ENCODE results near the gene LRRC4C. TPM values are rescaled to one million over a fixed set of nuclear protein-coding genes. Genes with fewer than 3 reads are reported as not detected.

The LRRC4C gene
- total RNA-seq, 6 experiments from 2014 or later, result not detected

GRCh38 chr11:41051919-41052635 lies 407.4 kb downstream of the LRRC4C start:
- Mint-ChIP-seq H3K36me3 (ENCODE audit: low read depth) (0 out of 2 replicates have a peak, but pooled peaks cover 4% of the 10 kb centered on the region), H3K27ac (no peak overlapping the region), H3K9me3 (peaks cover 19% of the 10 kb centered on the region), H3K4me1 (ENCODE audit: low read depth) (no peaks in the 10 kb centered on the region), H3K4me3 (no peak overlapping the region), H3K27me3 (ENCODE audit: insufficient read depth) (no peaks in the 10 kb centered on the region)
- no peak for TF ChIP-seq CTCF (IDR thresholded peaks at IDR 0.05)
- DNase-seq, result no peak

GRCh38 chr11:41050791-41051190 lies 408.7 kb downstream of the LRRC4C start:
- no peaks in the 10 kb centered on the region for H3K27me3 Mint-ChIP-seq (ENCODE audit: insufficient read depth)
- no peak overlapping the region for H3K27ac Mint-ChIP-seq
- no peak for TF ChIP-seq CTCF (IDR thresholded peaks at IDR 0.05)
- no peaks in the 10 kb centered on the region for H3K4me1 Mint-ChIP-seq (ENCODE audit: low read depth)
- no peak for DNase-seq
- no peak overlapping the region for H3K4me3 Mint-ChIP-seq
- 0 out of 2 replicates have a peak, but pooled peaks cover 4% of the 10 kb centered on the region for H3K36me3 Mint-ChIP-seq (ENCODE audit: low read depth)
- H3K9me3 Mint-ChIP-seq, result peaks cover 12% of the 10 kb centered on the region

GRCh38 chr11:41047229-41047628 lies 412.2 kb downstream of the LRRC4C start:
- TF ChIP-seq CTCF (IDR thresholded peaks at IDR 0.05), result no peak
- Mint-ChIP-seq H3K4me1 (ENCODE audit: low read depth) (no peaks in the 10 kb centered on the region), H3K36me3 (ENCODE audit: low read depth) (no peaks in the 10 kb centered on the region), H3K4me3 (no peak overlapping the region), H3K27me3 (ENCODE audit: insufficient read depth) (no peaks in the 10 kb centered on the region), H3K27ac (no peak overlapping the region), H3K9me3 (peaks cover 20% of the 10 kb centered on the region)
- DNase-seq, result no peak

DNA sequence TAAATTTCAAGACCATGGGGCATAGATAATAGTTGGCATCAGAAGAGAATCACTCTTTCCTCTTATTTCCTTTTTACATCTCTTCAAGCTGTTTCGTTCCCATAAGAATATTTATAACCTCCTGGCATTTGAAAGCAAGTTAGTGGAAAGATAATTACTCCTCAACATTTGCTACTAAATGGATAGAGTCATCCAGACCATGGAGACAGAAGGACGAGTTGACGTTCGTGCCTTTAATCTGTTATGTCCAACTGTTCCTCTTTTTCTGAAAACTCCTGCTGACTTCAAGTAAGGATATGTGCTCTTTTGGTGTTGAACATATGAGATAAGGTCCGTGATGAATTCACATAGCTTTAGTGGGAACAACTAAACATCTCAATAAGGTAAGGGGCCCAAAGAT lies 414.2 kb downstream of the LRRC4C start:
- peaks cover 15% of the 10 kb centered on the region for H3K9me3 Mint-ChIP-seq
- no peaks in the 10 kb centered on the region for H3K36me3 Mint-ChIP-seq (ENCODE audit: low read depth)
- no peak overlapping the region for H3K4me3 Mint-ChIP-seq
- no peak for TF ChIP-seq CTCF (IDR thresholded peaks at IDR 0.05)
- no peak overlapping the region for H3K27ac Mint-ChIP-seq
- H3K27me3 Mint-ChIP-seq (ENCODE audit: insufficient read depth), result no peaks in the 10 kb centered on the region
- DNase-seq, result no peak
- no peaks in the 10 kb centered on the region for H3K4me1 Mint-ChIP-seq (ENCODE audit: low read depth)

GRCh38 chr11:41044747-41045146 lies 414.7 kb downstream of the LRRC4C start:
- Mint-ChIP-seq H3K27ac (no peak overlapping the region), H3K9me3 (peaks cover 20% of the 10 kb centered on the region), H3K4me3 (no peak overlapping the region), H3K36me3 (ENCODE audit: low read depth) (no peaks in the 10 kb centered on the region), H3K4me1 (ENCODE audit: low read depth) (no peaks in the 10 kb centered on the region), H3K27me3 (ENCODE audit: insufficient read depth) (no peaks in the 10 kb centered on the region)
- no peak for TF ChIP-seq CTCF (IDR thresholded peaks at IDR 0.05)
- no peak for DNase-seq
